Thyroid gland (tissue), 4 donors: ENCODE measurements around the gene DPYSL4.

Source experiments
- CTCF ChIP-seq, 6 experiments: fragments of 200-600 bp in 3 of 6; fragments of 450-650 bp in 3 of 6; sonication (generic) in 3 of 6; IDR thresholded peaks; one replicate each; pipeline ENCODE4 v1.5.1; 2016 to 2019; ENCODE audit warnings: antibody characterized with exemption in 6 of 6, mild to moderate bottlenecking in 2 of 6, inconsistent platforms in 1 of 6, moderate library complexity in 1 of 6
- POLR2A ChIP-seq, 2 donors: fragments of 450-650 bp; IDR thresholded peaks; one replicate each; pipeline ENCODE4 v1.6.1; 2017; ENCODE audit warnings: antibody characterized with exemption in 2 of 2, mild to moderate bottlenecking in 2 of 2, moderate library complexity in 1 of 2

GRCh38 chr10:132146271-132146671 lies 40.5 kb upstream of the DPYSL4 start:
- TF ChIP-seq CTCF (IDR thresholded peaks at IDR 0.05) (no peak), POLR2A (IDR thresholded peaks at IDR 0.05) (no peak)
